HT1080 (cell line): ENCODE measurements around the gene CDC42BPB. TPM values are rescaled to one million over a fixed set of nuclear protein-coding genes. Genes with fewer than 3 reads are reported as not detected.
A peak's percentile ranks its signal among the peaks of the same experiment; 100 is the strongest.

ENCODE experiments used
- DNase-seq: peaks from one replicate; pipeline ENCODE4 v3.0.0-alpha.2; 2015; ENCODE audit warnings: low read depth
- total RNA-seq: library from RNA; depleted of rRNA; stranded (reverse); fragments of >200 nt; shearing (Covaris generic); gene quantifications from 2 replicates; pipeline ENCODE4 v1.2.3, GENCODE V29; 2014

The CDC42BPB gene
- total RNA-seq, 1 experiment from 2014 or later, result 54.3 TPM

DNA sequence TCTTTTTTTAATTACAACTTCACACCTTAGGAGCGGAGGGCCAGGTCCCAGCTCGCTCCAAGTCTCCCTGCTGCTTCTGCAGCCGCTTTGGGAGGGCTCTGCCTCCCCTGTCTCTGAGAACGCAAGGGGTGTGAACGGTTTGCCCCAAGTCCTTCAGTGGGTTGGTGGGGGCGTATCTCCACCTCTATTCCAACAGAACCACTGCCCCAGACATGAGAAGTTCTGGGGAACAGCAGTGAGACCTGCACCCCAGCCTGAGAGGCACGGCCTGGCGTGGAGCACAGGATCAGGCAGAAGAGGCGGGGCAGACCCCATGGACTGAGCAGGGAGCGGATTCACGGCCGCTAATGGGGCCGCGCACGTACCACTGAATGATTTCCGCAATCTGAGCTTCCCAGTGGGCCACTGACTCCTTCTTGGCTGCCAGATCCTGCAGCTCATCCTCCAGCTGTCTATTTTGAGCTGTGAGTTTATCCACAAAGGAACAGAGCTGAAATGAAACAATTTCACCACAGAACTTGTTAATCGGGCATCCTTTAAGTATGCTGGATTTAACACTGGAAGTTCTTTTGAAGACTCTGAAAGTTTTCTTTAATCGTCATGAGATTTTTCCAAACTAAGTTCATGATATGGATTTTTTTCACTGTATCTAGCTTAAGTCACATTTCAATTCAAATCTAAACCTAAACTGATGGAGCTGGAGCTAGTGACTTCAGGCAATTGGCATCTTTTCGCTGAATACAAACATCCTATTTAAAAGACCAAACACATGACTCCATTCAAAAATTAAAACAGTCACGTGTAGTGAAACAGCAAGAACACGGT is 90.5 kb downstream of the CDC42BPB start:
- no peak for DNase-seq

DNA sequence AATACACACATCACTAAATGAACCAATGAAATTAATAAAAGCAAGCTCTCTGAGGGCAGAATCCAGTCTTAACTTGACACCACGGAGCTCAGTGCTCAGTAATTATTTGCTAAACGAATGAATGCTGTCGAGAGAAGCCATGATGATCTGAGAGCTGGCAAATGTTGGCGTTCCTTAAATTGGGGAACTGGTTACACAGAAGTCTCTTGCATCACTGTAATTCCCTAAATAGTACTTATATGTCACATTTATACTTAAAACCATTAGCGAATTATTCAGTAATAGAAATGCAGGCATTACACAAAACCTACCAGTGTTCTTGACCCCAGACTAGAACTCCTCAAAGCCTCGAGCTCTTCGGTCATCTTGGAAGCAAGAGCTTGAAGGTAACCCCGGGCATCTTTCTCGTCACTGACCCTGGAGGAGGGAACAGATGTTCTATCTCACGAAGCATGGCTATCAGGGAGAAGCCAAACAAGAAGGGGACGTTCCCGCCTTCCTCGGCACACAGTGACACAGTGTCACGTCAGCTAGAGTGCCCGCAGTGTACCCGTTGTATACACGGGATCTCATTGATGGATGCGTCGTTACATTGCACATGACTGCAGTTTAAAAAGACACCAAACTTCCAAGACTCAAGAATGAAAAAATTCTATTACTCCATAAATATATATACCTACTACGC is 91.2 kb downstream of the CDC42BPB start:
- no peak for DNase-seq

DNA sequence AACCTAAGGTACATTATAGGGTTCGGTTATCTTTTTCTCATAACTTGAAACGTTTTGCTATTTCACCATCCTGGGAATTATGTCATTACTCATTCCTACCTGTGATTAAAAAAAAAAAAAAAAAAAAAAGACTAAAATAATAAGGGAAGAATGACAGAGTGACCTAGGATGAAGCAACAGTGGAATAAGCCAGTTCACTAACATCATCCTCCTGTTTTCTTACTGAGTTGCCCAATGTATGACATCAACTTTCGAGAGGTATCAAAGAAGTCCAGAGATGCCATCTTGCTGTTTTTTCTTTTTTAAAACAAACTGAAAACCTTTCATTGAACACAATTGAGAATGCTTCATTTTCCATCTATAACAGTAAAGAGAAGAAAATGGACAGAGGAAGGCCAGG is 92.1 kb downstream of the CDC42BPB start:
- DNase-seq, result no peak

DNA sequence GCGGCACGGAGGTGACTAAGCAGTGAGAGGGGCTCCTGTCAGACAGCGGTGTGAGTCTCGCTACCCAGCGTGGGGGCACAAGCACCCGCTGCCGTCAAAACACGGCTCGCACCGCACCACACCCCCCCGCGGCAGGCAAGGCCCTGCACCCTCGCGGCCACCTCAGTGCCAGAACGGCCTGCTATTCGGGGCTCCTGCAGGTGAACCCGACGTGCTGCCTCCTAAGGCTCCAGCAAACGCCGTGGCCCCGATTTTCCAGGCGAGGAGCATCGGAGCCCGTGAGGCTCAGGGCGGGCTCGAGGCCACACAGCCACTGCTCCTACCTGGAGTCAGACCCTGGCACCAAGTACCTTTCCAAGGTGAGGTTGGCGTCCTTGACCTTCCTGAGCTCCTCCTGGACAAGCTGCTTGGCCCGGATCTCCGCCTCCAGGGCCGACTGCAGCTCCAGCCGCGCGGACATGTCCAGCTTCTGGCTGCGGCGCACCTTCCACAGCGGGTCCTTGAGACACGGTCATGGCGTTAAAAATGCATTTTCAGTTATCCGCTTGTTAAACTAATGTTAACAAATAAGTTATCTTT is 93.1 kb downstream of the CDC42BPB start:
- DNase-seq, result no peak

DNA sequence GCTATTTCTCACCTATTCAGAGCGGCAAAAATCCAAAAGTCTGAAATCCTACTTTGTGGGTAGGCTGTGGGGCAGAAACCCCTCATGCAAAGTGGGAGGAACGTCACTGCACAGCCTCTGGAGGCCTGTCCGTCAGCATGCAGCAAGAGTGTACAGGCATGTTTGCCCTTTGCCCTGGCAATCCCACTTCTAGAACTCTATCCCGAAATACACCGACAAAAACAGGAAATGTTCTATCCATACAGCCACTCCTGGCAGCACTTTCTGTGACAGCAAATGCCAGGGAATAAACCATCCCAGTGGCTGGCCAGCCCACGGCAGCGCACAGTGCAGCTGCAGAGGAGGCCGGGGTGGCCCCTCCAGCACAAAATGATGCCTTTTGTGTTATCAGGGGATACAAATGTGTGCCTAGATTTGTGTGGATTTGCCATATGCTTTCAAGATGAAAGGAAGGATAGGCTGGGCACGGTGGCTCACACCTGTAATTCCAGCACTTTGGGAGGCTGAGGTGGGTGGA is 95.2 kb downstream of the CDC42BPB start:
- no peak for DNase-seq

DNA sequence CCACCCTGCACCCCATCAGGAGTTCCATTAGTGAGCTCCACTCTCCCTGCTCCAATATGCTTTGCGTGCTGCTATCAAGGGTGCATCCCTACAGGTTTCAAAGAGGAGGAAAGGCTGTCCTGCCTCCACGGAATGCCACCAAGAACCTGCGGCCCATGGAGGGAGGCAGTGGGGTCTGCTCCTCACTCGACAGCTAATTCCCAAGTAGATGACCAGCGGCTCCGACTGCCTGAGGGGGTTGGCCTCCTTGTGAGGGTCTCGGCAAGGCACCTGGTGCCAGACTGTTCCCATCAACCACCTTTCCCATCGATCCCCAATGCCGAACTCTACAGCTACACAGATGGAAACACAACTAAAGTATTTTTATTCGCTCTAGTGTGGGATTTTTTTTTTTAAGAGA is 98.9 kb downstream of the CDC42BPB start:
- no peak for DNase-seq

DNA sequence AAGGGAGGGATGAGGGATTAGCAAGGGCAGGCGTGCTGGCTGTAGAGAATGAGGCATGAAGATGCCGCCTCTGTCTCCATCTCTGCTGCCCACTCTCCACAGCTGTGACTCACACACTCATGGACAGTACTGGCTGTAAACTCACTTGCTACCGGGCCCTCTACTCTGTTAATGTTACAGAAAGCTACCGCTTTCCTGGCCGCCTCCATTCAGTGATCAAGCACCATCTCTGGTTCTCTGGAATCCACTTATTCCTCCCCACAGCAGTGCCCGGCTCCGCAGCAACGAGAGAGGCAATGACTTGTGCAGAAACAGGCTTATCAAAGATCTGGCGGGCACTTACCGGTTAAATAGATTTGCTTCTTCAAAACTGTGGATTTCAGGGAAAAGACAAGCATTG is 100.1 kb downstream of the CDC42BPB start:
- DNase-seq, result no peak

DNA sequence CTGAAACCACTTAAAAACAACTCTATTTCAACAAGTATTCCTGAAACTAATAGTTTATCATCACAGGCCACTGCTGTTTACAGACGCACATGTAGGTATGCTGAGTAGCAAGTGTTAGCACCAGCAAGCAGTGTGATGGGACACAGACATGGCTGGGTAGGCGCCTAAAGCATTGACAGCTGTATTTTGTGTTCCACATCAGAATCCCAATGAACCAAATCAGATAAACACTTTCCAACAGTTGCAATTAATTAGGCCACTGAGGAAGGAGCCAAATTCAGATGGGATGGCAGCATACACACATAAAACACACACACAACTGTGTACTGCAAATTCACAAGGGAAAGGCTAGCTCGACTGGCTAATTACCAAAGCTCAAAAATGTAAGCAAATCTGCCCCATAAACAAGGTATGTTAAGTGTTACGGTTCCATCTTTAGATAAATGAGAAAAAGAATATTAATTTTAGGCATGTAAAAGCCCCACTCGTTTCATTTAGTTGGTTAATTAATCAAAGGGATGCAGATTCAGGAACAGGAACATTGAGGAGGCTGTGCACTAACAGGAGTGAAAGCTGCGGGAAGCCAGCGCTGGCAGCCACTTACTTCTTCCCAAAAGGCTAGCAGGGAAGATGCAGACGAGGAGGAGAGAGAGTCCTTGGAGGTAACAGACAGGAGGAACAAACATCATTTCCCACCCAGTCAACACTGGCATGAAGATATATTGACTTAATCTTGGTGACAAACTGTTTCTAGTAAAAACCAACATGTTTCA is 101.5 kb downstream of the CDC42BPB start:
- no peak for DNase-seq

DNA sequence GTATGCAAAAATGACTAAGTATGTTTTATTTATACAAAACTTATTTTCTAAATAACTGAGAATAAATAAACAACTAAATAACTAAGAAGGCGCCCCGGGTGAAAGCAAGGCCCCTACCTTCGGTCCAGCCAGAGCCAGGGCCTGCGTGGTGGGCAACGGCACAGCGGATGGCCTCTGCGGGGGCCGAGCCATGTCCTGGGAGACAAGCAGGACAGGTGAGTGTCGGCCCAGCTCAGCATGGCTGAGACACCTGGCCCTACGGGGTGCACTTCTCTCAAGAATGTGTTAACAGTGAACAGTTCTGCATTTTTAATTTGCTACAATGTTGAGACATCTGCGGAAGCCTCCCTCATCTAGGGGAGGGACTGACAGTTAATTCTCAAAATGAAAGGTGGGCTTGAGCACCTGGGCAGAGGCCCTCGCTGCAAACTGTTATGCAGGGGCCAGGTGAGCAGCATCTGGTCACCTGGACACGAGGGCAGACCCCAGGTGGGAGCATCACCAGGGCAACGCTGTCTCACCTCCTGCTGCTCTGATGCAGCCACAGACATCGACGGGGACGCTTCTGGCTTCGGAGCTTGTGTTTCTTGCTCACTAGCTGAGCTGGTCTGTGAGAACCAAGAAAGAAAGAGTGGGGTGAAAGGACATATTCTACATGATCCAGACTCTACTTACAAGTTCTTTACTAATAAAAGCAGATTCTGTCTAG is 103.1 kb downstream of the CDC42BPB start:
- DNase-seq, result no peak

DNA sequence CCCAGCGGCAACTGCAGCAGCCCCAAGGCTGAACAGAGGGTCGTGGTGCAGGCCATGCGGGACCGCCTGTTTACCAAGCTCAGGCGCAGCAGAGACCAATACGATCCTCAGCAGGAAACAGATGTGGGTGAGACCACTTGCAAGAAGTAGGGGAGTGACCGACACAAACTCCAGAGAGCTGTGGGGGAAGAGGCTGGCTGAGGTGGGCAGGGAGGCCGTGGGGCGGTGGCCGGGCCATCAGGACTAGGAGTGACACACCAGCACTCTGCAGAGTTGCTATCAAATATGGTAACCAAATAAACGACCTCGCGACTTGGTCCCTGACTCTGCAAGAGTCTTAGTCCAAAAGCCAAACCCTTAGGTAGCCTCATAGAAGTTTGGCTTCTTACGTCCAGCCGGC is 104.2 kb downstream of the CDC42BPB start:
- DNase-seq, result no peak

DNA sequence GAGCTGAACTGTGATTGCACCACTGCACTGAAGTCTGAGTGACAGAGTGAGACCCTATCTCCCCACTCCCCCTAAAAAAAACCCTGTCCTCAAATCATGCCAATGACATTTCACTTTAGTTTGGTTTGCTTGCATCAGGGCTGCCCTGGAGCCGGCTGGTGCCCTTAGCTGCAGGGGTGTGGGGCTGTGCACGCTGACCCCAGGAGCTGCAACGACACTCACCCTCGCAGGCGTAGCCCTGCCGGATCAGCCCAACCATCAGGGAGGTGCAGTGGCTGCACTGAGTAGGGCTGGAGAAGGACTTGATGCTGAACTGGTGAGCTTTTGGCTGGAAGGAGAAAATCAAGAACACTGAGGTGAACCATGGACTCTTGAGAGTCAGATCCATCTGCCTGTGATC is 105.1 kb downstream of the CDC42BPB start:
- DNase-seq, result no peak

DNA sequence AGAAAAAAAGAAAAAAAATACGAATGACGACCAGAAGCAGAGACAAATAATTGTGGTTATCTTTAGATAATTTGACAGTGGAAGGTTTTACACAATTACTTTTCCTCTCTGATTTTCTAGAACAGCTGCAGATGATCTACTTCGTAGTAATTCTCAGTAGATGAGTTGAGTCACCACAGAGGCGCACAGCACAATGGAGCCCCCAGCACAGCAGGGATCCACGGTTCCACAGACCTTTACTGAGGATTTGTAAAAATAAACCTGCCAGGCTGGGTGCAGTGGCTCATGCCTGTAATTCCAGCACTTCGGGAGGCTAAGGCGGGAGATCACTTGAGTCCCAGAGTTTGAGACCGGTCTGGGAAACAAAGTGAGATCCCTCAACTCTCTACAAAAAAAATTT is 105.5 kb downstream of the CDC42BPB start:
- DNase-seq, result no peak

DNA sequence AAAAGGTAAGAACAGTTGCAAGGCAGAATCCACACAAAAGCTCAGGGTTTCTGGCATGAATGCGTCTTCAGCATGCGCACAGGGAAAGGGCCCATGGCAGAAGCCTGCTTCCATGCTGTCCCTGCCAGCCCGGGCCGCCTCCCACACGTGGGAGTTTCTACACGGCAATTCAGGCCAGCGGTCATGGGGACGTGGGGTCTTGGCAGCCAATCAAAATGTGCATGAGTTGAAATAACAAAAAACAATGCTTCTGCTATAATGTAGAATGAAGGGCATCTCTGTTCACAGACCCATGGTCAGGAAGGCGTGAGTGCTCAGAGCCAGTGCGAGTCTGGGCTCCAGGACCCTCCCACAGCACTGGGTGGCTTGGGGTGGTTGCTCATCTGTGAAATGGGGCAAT is 106.3 kb downstream of the CDC42BPB start:
- DNase-seq, result no peak

DNA sequence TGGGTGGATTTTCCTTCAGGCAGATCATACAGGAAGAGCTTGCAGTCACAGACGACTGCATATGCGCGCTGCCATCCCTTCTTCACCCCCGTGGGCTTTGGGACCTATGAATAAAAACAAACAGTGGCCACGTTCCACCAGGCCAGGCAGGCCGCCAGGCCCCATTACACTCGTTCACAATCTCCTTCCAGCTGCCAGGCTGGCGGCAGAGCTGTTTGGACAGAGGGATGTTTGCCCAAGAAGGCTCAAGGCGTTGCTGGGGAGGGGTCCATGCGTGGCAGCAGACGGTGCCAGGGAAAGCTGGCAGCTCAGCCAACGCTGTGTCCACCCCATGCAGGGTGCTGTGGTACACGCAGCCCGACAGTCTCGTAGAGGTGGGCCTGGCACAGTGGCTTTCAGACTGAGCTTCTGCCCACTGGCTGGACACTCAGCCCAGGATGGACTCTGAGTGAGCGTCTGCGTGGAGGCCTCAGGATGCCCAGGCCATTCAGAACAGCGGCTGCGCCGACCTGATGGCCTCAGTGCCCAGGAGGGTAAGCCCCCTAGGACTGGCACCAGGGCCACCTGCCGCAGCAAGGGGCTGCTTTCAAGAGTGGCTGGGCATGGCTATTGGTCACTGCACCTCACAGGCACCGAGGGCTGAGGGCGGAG is 107.4 kb downstream of the CDC42BPB start:
- DNase-seq, result no peak

DNA sequence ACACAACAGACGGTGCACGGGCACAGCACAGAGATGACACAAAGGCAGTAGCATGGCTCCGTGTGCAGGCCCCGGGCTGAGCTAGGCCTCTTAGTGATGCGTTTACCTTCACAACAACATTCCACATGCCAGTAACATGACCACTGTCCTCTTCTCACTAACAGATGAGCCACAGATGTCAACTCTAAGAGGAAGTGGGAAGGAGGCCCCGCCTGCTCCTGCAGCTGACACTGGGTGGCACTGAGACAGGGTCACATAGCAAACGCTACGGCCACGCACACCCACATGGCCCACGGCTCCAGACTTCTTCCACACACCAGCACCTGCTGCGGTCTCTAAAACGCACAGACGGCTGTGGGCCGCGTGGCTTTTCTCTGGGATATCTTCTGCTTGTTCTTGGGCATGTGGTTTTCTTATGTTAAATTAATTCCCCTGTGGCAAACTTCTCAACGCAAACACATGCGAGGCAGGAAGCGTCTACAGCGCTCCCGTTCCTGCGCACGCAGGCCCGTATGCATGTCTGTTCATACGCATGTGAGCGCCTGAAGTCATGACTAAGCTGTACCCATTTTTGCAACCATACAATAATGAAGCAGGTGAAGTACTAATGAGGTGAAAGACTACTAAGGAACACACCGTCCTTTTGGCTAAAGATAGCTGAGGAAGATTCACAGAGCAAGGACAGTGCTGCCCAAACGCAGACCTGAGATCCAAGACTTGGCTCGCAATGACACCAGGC is 108.1 kb downstream of the CDC42BPB start:
- DNase-seq, result peak; percentile 37

DNA sequence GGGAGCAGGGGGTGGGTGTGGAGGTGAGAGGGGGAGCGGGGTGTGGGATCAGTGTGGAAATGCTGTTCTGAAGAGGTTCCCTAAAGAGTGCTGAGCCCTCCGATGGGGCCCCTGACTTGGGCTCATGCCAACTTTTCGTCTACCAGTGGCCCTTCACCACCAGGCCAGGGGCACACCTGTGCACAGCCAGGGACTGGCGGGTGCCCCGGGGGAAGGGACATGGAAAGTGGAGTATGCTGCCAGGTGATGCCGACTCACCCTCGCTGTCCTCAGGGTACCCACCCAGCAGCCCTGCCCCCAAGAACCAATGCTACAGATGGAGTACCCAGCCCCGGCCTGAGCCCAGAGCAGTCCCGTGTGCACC is 108.7 kb downstream of the CDC42BPB start:
- DNase-seq, result no peak

DNA sequence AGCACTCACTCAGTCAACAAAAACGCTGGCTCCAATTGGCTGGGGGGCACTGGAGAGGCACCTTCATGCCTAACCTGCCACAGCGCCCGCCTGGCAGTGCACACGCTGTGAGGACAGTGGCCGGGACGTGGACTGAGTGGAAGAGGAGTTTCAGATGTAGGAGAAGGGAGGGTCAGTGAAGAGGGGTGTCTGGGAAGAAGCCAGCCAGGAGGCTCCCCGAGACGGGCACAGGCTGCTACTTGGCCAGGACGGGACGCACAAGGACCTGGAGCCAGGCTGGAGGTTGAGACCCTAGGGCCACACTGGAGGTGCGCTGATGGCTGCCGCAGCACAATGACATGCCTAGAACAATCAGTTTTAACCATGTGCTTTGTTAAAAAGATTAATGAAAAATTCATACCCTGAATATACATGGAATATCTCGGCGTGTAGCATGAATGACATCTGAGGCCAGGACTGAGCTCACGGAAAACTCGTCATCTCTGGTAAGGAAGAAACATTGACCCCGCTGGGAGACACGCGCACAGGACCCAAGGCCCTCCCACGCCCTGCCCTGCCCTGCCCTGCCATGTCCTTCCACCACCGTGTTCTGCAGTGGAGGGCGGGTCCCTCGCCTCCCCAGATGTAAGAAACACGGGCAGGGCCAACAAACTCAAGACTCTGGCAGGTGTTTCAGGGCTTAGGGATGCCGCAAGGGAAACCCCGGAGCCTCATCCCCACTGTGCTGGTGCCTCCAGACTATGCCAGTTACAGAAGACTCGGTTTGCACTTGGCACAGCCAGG is 109.8 kb downstream of the CDC42BPB start:
- DNase-seq, result no peak

DNA sequence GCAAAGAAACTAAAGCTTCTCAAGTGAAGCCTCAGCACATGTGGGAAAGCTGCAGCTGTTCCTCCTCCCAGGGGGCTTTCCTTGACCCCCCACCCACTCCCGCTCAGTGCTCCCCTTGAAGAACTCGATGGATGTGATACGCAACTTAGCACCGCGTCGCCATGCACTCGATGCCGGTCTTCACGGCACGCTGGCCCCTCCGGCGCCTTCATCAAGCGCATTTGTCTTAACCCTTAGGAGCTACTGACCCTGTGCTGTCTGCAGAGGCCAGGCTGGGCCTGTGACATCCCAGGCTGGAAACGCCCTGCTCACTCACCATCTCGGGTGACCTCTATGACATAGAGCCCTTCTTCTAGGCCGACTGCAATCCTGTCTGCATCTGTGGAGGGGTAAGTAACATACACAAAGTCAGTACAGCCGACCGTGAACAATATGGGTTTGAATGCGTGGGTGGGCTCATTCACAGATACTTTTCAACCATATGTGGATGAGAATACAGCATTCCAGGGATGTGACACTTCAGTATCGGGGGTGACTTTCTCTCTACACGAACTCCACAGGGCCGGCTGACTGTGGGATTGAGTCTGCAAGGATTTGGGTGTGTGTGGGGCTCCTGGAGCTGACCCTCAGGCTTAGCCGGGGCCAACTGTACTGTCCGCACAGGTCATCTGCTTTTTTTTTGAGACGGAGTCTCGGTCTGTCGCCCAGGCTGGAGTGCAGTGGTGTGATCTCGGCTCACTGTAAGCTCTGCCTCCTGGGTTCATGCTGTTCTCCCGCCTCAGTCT is 111.8 kb downstream of the CDC42BPB start:
- DNase-seq, result no peak
